ENCODE measurements around the gene TP53TG5. TPM values are rescaled to one million over a fixed set of nuclear protein-coding genes. Genes with fewer than 3 reads are reported as not detected.

The TP53TG5 gene
- total and polyA plus RNA-seq, 4 donors: 0.03 to 0.28 TPM; not detected in 2

GRCh38 chr20:45419188-45420091, 41.3 kb upstream of the TP53TG5 start:
- peaks cover 0 to 13% (median 6%) of the 10 kb centered on the region in 5 donors for H3K4me1 ChIP-seq (ENCODE audit: control insufficient read depth in 5 of 5, insufficient read depth in 5 of 5, low read length in 5 of 5)
- H3K27me3 ChIP-seq (ENCODE audit: control insufficient read depth in 3 of 3, insufficient read depth in 3 of 3, low read length in 2 of 3): no peaks in the 10 kb centered on the region
- H3K9me3 ChIP-seq (ENCODE audit: control insufficient read depth in 4 of 4, insufficient read depth in 3 of 4, low read length in 3 of 4): no peaks in the 10 kb centered on the region
- WGBS, 2 donors: 71 to 85% methylated on average over 17 of the region's 17 CpGs
- no peak overlapping the region for H3K9ac ChIP-seq (ENCODE audit: insufficient read depth in 1 of 2, low read length in 2 of 2)
- peaks cover 14 to 37% (median 31%) of the 10 kb centered on the region in 4 donors for H3K36me3 ChIP-seq (ENCODE audit: control insufficient read depth in 4 of 4, insufficient read depth in 4 of 4, low read length in 4 of 4)
- ATAC-seq (ENCODE audit: insufficient read depth, low FRiP score): peak; percentile 37
- peak in 1 of 3 donors; percentile 15 for DNase-seq
- H3K4me3 ChIP-seq: no peak overlapping the region
- no peak for TF ChIP-seq CTCF (IDR thresholded peaks at IDR 0.05; ENCODE audit: control extremely low read depth, extremely low read depth)
- peak overlapping the region; percentile 45 to 88 for H3K27ac ChIP-seq (ENCODE audit: low read depth in 1 of 2, low read length in 1 of 2)

GRCh38 chr20:45416917-45417316, 38.8 kb upstream of the TP53TG5 start:
- WGBS, 2 donors: 38 to 52% methylated on average over 2 of the region's 2 CpGs
- Histone ChIP-seq H3K36me3 (ENCODE audit: control insufficient read depth in 4 of 4, insufficient read depth in 4 of 4, low read length in 4 of 4) (peaks cover 14 to 28% (median 20%) of the 10 kb centered on the region in 4 donors), H3K4me3 (no peak overlapping the region), H3K27ac (ENCODE audit: low read depth in 1 of 2, low read length in 1 of 2) (no peak overlapping the region), H3K27me3 (ENCODE audit: control insufficient read depth in 3 of 3, insufficient read depth in 3 of 3, low read length in 2 of 3) (no peaks in the 10 kb centered on the region), H3K9ac (ENCODE audit: insufficient read depth in 1 of 2, low read length in 2 of 2) (peak overlapping the region in 1 of 2 donors; percentile 35), H3K9me3 (ENCODE audit: control insufficient read depth in 4 of 4, insufficient read depth in 3 of 4, low read length in 3 of 4) (no peaks in the 10 kb centered on the region), H3K4me1 (ENCODE audit: control insufficient read depth in 5 of 5, insufficient read depth in 5 of 5, low read length in 5 of 5) (peaks cover 0 to 13% (median 6%) of the 10 kb centered on the region in 5 donors)
- no peak for ATAC-seq (ENCODE audit: insufficient read depth, low FRiP score)
- no peak for DNase-seq
- no peak for TF ChIP-seq CTCF (IDR thresholded peaks at IDR 0.05; ENCODE audit: control extremely low read depth, extremely low read depth)

- no peak for TF ChIP-seq CTCF (IDR thresholded peaks at IDR 0.05; ENCODE audit: control extremely low read depth, extremely low read depth)
- Histone ChIP-seq H3K27me3 (ENCODE audit: control insufficient read depth in 3 of 3, insufficient read depth in 3 of 3, low read length in 2 of 3) (no peaks in the 10 kb centered on the region), H3K4me1 (ENCODE audit: control insufficient read depth in 5 of 5, insufficient read depth in 5 of 5, low read length in 5 of 5) (peaks cover 0 to 13% (median 6%) of the 10 kb centered on the region in 5 donors), H3K36me3 (ENCODE audit: control insufficient read depth in 4 of 4, insufficient read depth in 4 of 4, low read length in 4 of 4) (peaks cover 9 to 21% (median 15%) of the 10 kb centered on the region in 4 donors), H3K9ac (ENCODE audit: insufficient read depth in 1 of 2, low read length in 2 of 2) (peak within 1 kb of the TSS; percentile 35 to 52), H3K27ac (ENCODE audit: low read depth in 1 of 2, low read length in 1 of 2) (peak within 1 kb of the TSS; percentile 89 to 98), H3K9me3 (ENCODE audit: control insufficient read depth in 4 of 4, insufficient read depth in 3 of 4, low read length in 3 of 4) (no peaks in the 10 kb centered on the region), H3K4me3 (peak within 1 kb of the TSS; percentile 100)
- DNase-seq (peak; percentile 85 to 90 (median 86)), ATAC-seq (ENCODE audit: insufficient read depth, low FRiP score) (peak; percentile 86)
- WGBS, 2 donors: 0 to 1% methylated on average over 52 of the region's 52 CpGs
Observed at GRCh38 chr20:45415822-45416637, 37.9 kb upstream of the TP53TG5 start, which contains the start of gene PIGT. Gene PIGT, plus strand, starts transcription at chr20:45416141. Its CDS starts 16 bp downstream, at chr20:45416157.

Measured in lung (tissue), 12 donors.